ENCODE data around the gene RAMP1.
"Not testable (repeated sequence)": the region's sequence is repeated elsewhere in the genome, so short reads cannot be mapped to it uniquely, and the experiment has no call there.

The RAMP1 gene

DNA sequence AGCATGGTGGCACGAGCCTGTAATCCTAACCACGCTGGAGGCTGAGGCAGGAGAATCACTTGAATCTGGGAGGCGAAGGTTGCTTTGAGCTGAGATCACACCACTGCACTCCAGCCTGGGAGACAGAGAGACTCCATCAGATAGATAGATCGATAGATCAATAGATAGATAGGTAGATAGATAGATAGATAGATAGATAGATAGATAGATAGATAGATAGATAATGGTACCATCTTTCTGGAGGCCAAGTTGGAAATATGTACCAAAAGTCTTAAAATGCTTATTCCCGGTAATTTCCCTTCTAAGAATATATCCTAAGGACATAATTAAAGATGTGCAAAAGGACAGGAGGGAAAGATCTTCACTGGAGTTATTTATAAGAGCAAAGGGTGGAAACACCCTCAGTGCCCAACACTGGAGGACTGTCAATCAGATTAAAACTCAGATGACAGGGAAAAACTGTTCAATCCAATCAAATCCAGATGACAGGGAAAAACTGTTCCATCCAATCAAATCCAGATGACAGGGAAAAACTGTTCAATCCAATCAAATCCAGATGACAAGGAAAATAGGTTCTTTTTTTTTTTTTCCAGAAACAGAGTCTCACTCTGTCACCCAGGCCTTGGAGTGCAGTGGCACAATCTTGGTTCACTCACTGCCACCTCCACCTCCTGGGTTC, 58.4 kb downstream of the RAMP1 start:
- DNase-seq (ENCODE audit: low read depth) = no peak

DNA sequence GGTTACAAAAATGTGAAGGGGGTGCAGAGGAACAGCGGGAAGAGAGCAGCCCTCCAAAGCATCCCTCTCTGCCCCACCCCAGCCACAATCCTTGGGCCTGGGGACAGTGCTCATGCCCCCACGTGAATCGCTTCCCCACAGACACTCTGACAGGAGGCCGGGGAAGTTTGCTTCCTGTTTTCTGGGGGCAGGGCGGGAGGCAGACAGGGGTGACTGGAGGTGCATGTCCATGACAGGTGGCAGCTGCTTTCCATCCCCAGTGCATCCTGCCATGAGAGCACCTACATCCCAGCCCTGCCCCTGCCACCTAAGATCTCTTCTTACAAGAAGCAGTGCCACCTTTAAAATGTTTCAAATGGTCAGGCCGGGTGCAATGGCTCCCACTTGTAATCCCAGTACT, 60.2 kb downstream of the RAMP1 start:
- no peak for DNase-seq (ENCODE audit: low read depth)

DNA sequence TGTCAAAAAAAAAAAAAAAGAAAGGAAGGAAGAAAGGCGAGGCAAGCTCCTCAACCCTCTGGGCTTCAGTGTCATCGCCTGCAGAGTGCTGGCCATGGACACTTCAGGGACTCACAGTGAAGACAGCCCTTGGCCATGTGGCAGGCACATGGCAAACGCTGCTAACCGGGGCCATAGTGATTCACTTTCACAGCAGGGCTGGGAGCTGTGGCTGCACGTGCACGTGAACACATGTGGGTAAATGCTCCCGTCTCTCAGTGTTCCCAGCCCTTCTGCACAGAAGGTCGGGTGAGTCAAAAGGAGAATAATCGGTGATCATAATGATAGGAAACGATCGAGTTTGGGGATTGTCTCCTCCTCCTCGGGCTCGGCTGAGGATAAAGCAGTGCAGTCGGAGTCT, 61.2 kb downstream of the RAMP1 start:
- DNase-seq (ENCODE audit: low read depth) = no peak

DNA sequence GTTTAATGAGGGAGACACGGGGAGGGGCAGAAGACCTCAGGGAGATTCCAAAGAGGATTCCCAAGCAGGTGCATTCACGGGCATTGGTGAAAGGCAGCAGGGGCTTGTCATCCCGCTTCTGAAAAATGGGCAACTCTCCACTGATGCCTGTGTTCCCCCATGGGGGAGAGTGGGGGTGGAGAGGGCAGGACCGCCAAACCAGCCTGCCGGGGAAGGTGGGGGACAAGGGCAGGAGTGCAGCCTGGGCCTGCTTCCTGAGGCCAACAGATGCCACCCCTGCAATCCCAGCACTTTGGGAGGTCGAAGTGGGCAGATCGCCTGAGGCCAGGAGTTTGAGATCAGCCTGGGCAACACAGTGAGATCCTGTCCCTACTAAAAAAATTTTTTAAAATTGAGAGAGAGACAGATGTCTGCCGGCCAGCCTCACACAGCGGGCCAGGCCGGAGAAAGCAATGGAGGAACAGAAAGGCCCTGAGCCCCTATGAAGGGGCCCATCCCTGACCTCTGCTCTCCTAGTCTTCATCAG, 62.6 kb downstream of the RAMP1 start:
- no peak for DNase-seq (ENCODE audit: low read depth)

DNA sequence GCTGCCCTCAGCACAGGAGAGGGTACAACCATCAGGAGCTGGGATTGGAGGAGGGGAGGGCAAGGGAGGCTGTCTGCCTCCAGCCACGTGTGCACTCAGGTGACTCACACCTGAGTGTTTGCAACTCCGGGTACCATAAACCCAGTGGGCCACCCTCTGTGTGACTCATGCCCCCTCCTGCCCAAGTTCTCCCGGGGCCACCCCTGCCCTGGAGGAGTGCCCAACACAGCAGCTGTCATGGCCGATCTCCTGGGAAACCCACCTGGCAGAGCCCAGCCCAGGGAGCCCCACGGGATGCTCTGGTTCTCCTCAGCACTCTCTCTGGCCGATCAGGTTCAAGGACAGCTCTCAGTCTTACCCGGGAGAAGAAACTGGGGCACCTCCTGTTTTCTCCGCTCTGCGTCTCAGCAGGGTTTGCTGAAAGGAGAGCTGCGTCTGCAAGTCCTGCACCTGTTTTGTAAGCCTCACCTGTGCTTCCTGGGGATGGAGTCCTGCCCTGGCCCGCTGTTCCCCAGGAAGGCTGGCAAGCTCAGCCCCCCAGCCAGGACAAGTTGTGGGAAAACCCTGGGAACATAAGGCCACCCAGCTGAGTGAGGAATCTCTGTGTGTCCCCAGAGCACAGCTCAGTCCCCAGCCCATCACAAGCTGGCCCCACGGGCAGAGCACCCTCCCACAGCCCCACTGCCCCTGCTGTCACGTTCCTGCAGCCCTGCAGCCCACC, 63.4 kb downstream of the RAMP1 start:
- no peak for DNase-seq (ENCODE audit: low read depth)

DNA sequence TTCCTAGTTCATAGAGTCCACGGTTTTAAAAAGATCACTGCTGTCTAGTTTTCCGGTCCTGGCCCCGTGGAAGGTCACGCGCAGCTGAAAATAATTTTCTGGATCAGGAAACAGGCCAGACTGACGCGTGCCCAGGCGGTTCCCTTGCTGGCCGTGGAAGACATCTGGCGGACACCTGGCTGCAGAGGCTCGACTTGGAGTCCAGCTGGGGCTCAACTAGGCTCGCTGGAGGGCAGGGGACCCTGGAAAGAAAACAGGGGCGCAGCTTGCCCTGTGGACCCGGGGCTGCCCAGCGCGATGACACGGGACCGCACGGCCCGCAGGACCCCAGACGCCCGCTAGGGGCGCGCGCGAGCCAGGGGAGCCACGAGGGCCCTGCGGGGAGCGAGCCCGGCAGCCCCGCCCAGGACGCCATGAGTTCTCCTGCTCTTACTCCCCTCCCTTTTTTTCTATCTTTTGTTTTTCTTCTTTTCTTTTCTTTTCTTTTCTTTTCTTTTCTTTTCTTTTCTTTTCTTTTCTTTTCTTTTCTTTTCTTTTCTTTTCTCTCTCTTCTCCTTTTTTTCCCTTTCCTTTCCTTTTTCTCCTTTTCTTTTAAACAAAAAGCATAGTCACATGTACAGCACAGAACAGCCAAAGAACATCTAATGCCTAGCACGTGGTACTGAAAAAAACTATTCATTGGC, 64.2 kb downstream of the RAMP1 start:
- peak; percentile 68 for DNase-seq (ENCODE audit: low read depth)

DNA sequence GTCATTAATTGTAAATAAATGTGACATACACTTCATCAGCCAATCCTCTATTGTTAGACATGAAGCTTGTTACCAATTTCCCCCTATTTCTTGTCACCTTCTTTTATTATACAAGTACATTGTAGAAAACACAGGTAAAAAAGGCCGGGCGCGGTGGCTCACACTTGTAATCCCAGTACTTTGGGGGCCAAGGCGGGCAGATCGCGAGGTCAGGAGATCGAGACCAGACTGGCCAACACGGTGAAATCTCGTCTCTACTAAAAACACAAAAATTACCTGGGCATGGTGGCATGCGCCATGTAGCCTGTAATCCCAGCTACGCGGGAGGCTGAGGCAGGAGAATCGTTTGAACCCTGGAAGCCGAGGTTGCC, 64.7 kb downstream of the RAMP1 start:
- DNase-seq (ENCODE audit: low read depth) = no peak

DNA sequence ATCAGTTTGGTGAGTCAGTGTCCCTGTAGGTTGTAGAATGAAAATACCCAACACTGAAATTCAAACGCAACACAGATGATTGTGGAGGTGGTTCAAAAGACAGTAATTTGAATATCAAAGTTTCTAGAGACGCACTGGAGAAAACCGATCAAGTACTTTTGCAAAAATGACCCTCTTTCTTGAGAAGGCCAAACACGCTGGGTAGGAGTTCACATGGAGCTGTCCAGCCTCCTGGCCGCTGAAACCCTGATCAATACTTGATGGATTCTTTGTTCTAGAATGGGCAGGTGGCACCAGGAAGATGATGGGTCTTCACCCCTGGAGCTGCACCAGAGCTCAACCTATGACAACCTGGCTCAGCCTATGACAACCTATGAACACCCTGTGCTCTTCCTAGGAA, 67.7 kb downstream of the RAMP1 start:
- DNase-seq (ENCODE audit: low read depth) = no peak

DNA sequence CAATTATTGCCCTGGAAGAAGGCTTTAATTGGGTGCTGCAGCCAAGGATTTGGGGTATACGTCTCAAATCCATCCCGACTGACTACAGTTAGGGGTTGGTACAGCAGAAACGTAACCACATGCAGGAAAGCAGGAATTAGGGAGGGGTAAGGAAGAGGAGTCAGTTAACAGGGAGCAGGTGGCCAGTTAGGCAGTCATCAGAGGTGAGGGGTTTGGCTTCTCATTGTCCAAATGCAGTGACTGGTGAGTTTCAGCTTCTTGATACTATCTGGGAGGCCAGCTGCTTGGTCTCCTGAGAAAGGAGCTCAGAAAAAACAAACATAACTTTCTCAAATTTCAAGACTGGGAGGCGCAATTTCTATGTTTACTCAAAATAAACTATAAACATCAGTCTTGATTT, 68.6 kb downstream of the RAMP1 start:
- DNase-seq (ENCODE audit: low read depth) = no peak

DNA sequence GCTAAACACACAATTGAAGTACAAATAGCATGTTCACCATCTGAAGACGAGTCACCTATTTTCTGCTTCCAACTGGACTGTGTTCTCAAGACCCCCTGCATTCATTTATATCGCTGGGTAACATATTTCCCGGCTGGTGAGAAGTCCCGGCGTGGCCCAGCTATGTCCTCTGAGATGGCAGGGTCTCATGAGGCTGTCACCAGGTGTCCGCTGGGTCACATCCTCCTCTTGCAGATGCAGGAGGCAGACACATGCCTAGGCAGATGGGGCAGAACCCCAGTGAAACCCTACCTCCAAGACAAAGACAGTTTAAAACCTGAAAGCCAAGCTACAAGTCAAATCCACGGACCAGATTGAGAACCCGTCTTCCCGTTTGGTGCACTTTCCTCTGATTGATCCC, 70.6 kb downstream of the RAMP1 start:
- DNase-seq (ENCODE audit: low read depth) = no peak

DNA sequence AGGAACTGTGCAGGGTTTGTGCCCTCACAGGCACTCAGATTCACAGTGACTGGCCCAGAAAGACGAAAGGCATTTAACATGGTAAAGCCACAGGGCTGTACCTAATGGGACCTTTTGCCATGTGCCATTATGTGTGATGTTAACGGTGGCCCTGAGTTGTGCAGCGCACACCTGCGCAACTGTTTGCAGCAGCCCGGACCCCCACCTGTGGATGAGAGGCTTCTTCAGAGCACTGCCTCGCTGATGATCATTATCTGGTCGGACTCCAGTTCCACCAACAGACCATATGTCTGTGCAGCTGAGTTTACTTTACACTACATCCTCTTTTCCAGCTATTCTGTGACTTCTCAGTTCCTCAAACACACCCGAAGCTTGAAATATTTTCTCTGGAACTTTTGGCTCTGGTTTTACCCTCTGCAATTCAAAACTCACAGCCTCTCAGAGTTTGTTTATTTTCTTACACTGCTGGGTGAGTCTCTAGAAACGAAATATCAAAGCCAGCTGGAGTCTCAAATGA, 71.8 kb downstream of the RAMP1 start:
- no peak for DNase-seq (ENCODE audit: low read depth)

DNA sequence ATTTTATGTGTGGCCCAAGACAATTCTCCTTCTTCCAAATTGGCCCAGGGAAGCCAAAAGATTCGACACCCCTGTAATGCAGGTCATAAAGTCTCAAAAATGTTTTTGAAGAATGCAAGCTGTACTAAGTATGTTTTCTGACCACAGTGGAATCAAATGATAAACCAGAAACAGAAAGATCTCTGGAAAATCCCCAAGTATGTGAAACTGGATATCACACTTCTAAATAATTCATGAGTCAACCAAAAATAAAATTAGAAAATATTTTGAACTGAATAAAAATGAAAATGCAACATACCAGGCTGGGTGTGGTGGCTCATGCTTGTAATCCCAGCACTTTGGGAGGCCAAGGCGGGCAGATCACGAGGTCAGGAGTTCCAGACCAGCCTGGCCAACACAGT, 73.3 kb downstream of the RAMP1 start:
- DNase-seq (ENCODE audit: low read depth) = no peak

DNA sequence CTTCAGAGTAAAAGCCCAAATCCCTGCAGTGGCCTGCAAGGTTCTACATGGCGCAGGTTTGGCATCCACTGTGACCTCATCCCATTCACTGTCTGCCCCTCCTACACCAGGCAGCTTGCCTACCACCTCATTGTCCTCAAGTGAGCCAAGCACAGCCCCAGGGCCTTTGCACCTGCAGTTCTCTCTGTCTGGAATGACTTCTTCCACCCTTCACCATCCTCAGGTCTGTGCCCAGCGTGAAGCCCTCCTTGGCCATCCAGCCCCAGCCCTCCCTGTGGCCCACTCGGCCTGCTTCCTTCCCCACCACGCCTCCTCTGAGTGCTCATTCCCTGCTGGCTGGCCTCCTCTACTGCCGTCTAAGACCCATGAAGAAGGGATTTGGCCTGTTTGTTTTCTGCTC, 74.8 kb downstream of the RAMP1 start:
- DNase-seq (ENCODE audit: low read depth) = no peak

DNA sequence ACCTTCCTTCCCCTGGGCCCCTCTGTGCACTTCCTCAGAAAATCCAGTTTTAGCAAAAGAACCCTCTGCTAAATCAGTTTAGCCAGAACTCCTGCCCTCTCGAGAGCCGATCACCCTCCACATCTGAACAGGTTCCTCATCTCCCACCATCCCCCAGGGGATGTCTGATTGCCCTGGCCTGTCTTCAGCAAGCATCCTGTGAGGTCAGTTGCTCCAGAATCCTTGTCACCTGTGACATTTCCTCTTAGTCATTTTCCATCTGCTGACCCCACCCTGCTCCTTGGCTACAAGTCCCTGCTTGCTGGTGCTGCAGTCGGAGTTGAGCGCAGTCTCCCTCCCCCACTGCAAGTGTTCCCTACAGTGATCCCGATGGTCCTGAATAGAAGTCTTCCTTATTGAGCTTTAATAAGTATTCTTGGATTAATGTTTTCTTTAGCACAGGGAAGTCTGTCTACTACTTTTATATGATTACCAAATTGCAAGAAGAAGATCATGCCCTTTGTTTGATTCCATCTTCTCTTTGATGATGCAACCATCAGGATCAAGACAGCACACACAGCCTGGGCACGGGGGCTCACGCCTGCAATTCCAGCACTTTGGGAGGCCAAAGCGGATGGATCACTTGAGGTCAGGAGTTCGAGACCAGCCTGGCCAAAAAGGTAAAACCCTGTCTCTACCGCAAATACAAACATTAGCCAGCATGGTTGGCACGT, 76.5 kb downstream of the RAMP1 start:
- DNase-seq (ENCODE audit: low read depth) = no peak

DNA sequence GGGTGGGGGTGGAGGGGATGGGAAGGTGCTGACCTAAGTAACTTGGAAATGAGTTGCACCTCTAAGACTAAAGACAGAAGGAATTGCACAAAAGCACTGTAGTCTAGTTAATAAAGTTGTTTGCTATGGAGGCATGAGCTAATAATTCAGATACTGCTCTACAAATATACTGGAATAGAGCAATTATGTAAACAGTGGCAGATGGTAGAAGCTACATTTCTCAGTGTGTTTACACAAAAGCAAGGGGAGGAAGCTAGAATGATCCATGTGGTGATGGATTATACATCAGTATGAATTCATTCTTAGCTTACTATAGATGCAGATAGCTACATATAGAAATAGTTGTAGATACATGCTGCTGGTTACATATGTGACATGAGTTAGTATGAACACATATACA, 79.8 kb downstream of the RAMP1 start:
- DNase-seq (ENCODE audit: low read depth) = no peak

DNA sequence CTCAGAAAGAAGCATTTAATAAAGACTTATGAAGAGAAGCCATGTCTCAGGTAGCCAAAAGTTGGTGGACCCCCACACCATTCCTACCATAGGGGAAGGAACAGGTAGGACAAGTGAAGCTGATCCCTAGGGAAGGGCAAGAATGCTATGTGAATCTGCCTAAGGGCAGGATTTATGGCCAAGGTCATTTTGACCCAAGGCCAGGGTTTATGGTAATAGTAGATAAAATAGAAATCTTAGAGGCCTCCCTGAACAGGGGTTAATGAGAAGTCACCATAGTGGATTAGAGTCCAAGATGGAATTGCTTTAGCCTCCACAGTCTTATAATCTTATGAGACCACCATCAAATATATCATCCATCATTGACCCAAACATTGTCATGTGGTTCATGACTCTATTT, 81.4 kb downstream of the RAMP1 start:
- DNase-seq (ENCODE audit: low read depth) = no peak

DNA sequence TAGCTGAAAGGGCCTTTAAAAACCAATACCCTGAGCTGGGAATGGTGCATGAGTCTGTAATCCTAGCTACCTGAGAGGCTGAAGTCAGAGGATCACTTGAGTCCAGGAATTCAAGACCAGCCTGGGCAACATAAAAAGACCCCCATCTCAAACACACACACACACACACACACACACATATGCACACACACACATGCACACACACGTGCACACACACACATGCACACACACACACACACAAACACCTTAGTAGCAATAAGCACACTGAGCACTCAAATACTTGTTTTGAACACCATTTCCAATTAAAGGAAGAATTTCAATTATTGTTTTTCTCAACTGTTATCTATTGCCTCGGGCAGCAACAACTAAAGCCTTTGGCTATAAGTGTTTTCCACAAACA, 81.8 kb downstream of the RAMP1 start:
- no peak for DNase-seq (ENCODE audit: low read depth)

DNA sequence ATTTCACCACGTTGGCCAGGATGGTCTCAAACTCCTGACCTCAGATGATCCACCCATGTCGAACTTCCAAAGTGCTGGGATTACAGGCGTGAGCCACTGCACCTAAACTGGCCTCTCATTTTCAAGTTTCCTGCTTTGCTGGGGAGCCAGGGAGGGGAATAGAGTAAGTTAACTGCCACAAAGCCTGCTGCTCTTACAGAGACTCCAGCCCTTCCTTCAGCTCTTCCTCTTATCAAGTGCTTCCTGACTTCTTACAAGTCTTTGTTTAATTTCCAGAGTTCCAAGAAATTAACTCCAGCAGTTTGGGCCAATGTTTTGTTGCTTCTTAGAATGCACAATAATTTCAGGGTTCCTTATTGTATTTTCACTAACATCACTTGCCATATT, 83.1 kb downstream of the RAMP1 start:
- DNase-seq (ENCODE audit: low read depth) = no peak

DNA sequence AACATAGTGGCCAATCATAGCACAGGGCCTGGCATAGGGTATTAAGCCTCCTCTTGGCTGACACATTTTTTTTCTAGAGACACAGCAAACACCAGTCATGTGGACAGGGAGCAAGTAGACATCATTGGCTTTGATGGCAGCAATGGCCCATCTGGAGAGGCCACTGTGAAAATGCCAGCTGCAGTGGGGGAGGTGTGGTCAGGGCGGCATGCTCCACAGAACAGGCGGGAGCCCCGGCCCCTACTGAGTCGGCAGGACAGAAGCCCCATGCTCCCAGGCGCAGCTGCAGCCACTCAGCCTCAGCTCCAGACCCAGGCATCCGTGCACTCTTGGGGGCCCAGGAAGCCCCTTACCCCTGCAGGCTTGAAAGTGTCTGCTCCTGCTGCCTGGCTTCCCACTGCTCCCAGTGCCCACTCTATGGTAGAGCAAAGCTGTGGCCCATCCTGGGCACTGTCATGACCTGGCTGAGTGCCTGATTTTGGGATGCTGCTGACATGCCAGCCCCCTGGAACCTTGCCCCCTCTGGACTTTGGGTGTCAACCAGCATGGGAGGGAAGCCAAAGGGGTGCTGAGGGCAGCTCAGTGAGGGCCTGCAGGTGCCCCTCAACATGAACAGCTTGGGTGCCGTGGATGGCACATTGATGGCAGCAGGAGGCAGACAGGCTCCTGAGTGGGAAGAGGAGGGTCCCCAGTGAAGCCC, 84.1 kb downstream of the RAMP1 start:
- no peak for DNase-seq (ENCODE audit: low read depth)

DNA sequence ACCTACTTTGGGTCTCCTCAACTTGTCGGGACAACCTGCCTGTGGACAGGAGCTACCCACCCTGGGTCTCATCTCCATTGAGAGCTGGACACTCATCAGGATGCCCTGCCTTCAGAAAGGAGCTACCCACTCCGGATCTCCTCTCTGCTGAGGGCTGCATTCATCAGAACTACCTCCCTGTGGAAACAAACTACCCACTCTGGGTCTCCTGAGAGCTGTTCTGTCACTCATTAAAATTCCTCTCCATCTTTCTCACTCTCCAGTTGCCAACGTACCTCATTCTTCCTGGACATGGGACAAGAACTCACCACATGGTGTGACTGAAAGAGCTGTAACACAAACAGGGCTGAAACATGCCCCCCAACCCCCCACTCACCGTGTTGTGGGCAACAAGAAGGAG, 84.9 kb downstream of the RAMP1 start:
- no peak for DNase-seq (ENCODE audit: low read depth)

DNA sequence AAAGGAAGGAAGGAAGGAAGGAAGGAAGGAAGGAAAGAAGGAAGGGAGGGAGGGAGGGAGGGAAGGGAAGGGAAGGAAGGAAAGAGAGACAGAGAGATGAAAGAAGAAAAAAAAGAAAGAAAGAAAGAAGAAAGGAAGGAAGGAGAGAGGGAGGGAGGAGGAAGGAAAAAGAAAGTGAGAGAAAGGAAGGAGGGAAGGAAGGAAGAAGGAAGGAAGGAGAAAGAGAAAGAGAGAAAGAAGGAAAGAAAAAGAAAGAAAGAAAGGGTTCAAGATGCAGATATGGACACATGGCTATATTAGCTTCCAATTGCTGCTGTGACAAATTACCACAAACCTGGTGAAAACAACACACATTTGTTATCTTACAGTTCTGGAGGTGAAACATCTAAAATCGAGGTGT, 87.0 kb downstream of the RAMP1 start:
- no peak for DNase-seq (ENCODE audit: low read depth)

DNA sequence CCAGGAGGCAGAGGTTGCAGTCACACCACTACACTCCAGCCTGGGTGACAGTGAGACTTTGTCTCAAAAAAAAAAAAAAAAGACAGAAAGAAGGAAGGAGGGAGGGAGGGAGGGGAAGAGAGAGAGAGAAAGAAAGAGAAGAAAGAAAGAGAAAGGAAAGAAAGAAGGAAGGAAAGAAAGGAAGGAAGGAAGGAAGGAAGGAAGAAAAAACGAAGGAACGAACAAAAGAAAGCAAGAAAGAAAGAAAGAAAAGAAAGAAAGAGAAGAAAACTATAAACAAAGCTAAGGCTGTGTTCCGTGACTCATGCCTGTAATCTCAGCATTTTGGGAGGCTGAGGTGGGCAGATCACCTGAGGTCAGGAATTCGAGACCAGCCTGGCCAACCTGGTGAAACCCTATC, 91.9 kb downstream of the RAMP1 start:
- not testable (repeated sequence) for DNase-seq (ENCODE audit: low read depth)
